Measurements from ENCODE around the gene TRIP12.

- TF ChIP-seq, protein P1, sequence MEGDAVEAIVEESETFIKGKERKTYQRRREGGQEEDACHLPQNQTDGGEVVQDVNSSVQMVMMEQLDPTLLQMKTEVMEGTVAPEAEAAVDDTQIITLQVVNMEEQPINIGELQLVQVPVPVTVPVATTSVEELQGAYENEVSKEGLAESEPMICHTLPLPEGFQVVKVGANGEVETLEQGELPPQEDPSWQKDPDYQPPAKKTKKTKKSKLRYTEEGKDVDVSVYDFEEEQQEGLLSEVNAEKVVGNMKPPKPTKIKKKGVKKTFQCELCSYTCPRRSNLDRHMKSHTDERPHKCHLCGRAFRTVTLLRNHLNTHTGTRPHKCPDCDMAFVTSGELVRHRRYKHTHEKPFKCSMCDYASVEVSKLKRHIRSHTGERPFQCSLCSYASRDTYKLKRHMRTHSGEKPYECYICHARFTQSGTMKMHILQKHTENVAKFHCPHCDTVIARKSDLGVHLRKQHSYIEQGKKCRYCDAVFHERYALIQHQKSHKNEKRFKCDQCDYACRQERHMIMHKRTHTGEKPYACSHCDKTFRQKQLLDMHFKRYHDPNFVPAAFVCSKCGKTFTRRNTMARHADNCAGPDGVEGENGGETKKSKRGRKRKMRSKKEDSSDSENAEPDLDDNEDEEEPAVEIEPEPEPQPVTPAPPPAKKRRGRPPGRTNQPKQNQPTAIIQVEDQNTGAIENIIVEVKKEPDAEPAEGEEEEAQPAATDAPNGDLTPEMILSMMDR (IDR thresholded peaks at IDR 0.05; ENCODE audit: insufficient read depth, low read length, poor library complexity, severe bottlenecking): no peak
- no peak for TF ChIP-seq EZH2phosphoT487 (conservative IDR thresholded peaks at IDR 0.05; ENCODE audit: low read length)
Measured at GRCh38 chr2:229734410-229734809, 187.4 kb downstream of the TRIP12 start.
